Thyroid gland (tissue), 4 donors: ENCODE results near the gene RDH13. TPM values are rescaled to one million over a fixed set of nuclear protein-coding genes. Genes with fewer than 3 reads are reported as not detected.

Source experiments
- DNase-seq, 2 donors: peaks; one replicate each; pipeline ENCODE4 v3.0.0-alpha.2; 2019
- H3K27ac ChIP-seq, 3 donors: fragments of 200-600 bp; sonication (generic); 1 replicate in 2 of 3; 2 replicates in 1 of 3; pipeline ENCODE4 v1.5.1; 2016 to 2019; ENCODE audit warnings: mild to moderate bottlenecking in 1 of 3, moderate library complexity in 1 of 3
- H3K27me3 ChIP-seq: fragments of 200-600 bp; sonication (generic); one replicate; pipeline ENCODE4 v1.5.1; 2019
- H3K36me3 ChIP-seq, 2 donors: fragments of 200-600 bp; sonication (generic); one replicate each; pipeline ENCODE4 v1.5.1; 2016 to 2019
- H3K4me1 ChIP-seq, 2 donors: fragments of 200-600 bp; sonication (generic); one replicate each; pipeline ENCODE4 v1.5.1; 2017 to 2019
- H3K4me3 ChIP-seq, 3 donors: fragments of 200-600 bp; sonication (generic); replicated peaks in 1 of 3; 1 replicate in 2 of 3; 2 replicates in 1 of 3; pipeline ENCODE4 v1.5.1; 2016; ENCODE audit warnings: mild to moderate bottlenecking in 1 of 3
- H3K9me3 ChIP-seq: fragments of 200-600 bp; sonication (generic); one replicate; pipeline ENCODE4 v1.5.1; 2017
- POLR2A ChIP-seq, 2 donors: fragments of 450-650 bp; IDR thresholded peaks; one replicate each; pipeline ENCODE4 v1.6.1; 2017; ENCODE audit warnings: antibody characterized with exemption in 2 of 2, mild to moderate bottlenecking in 2 of 2, moderate library complexity in 1 of 2
- WGBS, 2 donors: methylation state at CpG; one replicate each; pipeline ENCODE4 v1.1.5; 2017; 5-methylcytosine and 5-hydroxymethylcytosine counted together
- intact Hi-C: fragments of 100-400 bp; cut with DNase I; formaldehyde crosslinking; loops from one replicate; pipeline ENCODE4 v1.15.1; 2023
- total RNA-seq, 4 donors: library from RNA; depleted of rRNA; stranded (reverse); fragments of >200 nt; gene quantifications; one replicate each; pipeline ENCODE4 v1.2.3, GENCODE V29; 2016
- TF ChIP-seq, protein P1 (sequence below), 6 experiments: fragments of 200-600 bp in 3 of 6; fragments of 450-650 bp in 3 of 6; sonication (generic) in 3 of 6; IDR thresholded peaks; one replicate each; pipeline ENCODE4 v1.5.1; 2016 to 2019; ENCODE audit warnings: antibody characterized with exemption in 6 of 6, mild to moderate bottlenecking in 2 of 6, inconsistent platforms in 1 of 6, moderate library complexity in 1 of 6

RDH13 gene
- total RNA-seq, 4 donors from 2014 or later = 35.7 to 44.1 (median 38.3) TPM

DNA sequence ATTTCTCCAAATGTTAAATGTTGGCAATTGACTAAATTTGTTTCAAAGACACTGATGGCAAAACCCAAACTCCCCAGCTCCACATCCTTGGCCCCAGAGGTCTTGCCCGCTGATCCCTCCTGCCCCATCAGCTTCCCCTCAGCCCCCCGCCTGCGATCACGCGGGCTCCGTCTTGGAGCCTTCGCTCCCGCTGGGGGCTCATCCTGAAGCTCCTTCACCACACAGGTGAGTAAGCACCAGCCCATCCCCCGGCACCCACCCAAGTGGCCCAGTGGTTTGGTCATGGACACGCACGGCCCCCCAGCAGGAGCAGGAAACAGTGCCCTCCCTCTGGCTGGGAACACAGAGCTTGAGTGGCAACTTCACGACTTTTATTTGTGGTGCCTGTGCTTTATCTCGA is 27.6 kb upstream of the RDH13 start:
- Histone ChIP-seq H3K36me3 (peaks cover 27 to 28% of the 10 kb centered on the region in 2 donors), H3K9me3 (no peaks in the 10 kb centered on the region), H3K4me1 (peaks cover 0 to 13% of the 10 kb centered on the region in 2 donors), H3K27me3 (no peaks in the 10 kb centered on the region), H3K27ac (no peak overlapping the region), H3K4me3 (no peak overlapping the region)
- 92 to 93% methylated on average over 13 of the region's 13 CpGs for WGBS, 2 donors
- no peak for DNase-seq
- intact Hi-C loops = no loop called here
- no peak for TF ChIP-seq POLR2A (IDR thresholded peaks at IDR 0.05)
- TF ChIP-seq, protein P1, sequence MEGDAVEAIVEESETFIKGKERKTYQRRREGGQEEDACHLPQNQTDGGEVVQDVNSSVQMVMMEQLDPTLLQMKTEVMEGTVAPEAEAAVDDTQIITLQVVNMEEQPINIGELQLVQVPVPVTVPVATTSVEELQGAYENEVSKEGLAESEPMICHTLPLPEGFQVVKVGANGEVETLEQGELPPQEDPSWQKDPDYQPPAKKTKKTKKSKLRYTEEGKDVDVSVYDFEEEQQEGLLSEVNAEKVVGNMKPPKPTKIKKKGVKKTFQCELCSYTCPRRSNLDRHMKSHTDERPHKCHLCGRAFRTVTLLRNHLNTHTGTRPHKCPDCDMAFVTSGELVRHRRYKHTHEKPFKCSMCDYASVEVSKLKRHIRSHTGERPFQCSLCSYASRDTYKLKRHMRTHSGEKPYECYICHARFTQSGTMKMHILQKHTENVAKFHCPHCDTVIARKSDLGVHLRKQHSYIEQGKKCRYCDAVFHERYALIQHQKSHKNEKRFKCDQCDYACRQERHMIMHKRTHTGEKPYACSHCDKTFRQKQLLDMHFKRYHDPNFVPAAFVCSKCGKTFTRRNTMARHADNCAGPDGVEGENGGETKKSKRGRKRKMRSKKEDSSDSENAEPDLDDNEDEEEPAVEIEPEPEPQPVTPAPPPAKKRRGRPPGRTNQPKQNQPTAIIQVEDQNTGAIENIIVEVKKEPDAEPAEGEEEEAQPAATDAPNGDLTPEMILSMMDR (IDR thresholded peaks at IDR 0.05) = no peak

DNA sequence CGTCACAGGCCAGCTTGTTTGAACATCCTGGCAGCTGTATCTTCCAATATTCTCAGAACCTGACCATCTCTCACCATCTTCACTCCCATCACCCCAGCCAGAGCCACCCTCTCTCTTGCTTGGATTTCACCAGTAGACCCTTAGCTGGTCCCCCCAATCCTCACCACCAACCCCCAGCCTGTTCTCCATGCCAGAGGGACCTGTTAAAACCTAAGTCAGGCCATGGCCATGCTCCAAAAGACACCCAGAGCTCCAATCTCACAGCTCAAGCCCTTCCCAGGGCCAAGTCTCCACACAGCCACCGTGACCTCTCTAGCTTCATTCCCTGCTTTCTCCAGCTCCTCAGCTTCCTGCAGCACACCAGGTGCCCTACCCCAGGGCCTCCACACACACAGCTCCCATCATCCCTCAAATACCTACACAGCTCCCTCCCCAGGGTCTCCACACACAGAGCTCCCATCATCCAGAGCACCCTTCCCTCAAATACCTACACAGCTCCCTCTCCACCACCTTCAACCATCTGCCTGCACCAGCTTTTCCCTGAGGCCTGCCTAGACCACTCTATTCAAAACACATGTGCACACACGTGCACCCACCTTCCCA is 26.5 kb upstream of the RDH13 start:
- Histone ChIP-seq H3K4me3 (no peak overlapping the region), H3K27me3 (no peaks in the 10 kb centered on the region), H3K36me3 (peaks cover 18 to 19% of the 10 kb centered on the region in 2 donors), H3K9me3 (no peaks in the 10 kb centered on the region), H3K4me1 (peaks cover 0 to 13% of the 10 kb centered on the region in 2 donors), H3K27ac (no peak overlapping the region)
- no peak for DNase-seq
- WGBS, 2 donors = 87 to 95% methylated on average over 3 of the region's 3 CpGs
- TF ChIP-seq, protein P1 (IDR thresholded peaks at IDR 0.05) = no peak
- TF ChIP-seq POLR2A (IDR thresholded peaks at IDR 0.05) = no peak
- intact Hi-C loops = no loop called here

DNA sequence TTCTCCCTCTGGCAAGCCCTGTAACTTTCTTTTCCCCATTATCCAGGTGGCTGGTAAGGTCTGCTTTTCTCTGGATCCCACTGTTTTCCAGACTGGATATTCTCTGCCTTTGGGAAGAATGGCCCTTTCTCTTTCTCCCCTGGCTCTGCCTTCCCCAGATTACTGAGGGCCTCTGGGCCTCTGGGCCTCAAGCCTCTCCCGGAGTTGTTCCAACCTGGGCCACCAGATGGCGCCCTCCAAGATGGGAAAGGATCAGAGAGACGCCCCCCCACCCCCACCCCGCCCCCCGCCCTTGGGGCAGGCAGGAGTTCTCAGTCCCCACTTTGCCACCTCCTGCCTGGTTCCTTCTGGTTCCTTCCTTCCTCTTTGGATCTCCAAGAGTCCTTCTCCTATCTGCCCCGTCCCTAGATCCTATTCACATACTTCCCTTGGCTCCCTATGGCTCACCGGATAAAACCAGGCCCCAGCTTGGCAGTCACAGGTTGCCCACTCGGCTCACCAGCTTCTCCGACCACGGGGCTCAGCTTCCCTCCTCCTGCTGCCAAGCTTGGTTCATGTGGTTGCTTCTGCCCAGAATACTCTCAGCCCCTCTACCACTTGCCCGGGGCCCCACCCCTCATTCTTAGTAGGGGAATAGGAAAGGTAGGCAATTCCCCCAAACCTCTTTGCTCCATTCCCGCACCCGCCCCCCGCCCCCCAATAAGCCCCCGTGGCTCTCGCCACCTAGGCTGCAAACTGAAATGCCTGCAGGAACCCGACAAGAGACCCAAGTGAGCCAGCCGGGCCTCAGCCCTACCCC is 25.8 kb upstream of the RDH13 start:
- Histone ChIP-seq H3K27ac (peak overlapping the region in 2 of 3 donors; percentile 15 to 45), H3K36me3 (peaks cover 16% of the 10 kb centered on the region in 2 donors), H3K9me3 (no peaks in the 10 kb centered on the region), H3K4me1 (peaks cover 0 to 13% of the 10 kb centered on the region in 2 donors), H3K4me3 (no peak overlapping the region), H3K27me3 (no peaks in the 10 kb centered on the region)
- TF ChIP-seq, protein P1 (IDR thresholded peaks at IDR 0.05) = peak in 5 of 6 experiments; percentile 16 to 93 (median 52)
- no peak for TF ChIP-seq POLR2A (IDR thresholded peaks at IDR 0.05)
- 56 to 57% methylated on average over 13 to 17 of the region's 18 CpGs for WGBS, 2 donors
- peak; percentile 77 to 79 for DNase-seq
- intact Hi-C loops = no loop called here

DNA sequence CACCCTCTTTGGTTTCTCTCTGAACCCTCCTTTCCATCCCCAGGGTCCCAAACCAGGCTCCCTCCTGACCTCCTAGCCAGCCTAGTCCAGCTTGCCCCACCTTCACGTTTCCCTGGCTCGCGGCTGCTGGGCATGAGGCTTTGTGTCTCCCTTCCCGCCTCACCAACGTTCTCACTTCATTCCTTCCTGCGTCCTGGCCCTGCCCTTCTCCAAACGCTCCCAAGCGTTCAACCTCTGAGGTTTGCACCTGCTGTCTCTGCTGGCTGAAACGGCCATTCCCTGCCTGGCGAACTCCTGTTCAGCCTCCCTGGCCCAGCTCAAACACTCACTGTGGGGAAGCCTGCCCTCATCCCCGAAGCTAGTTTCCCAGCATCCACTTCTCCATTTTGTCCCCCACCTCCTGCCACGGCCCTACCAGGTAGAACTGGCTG is 25.1 kb upstream of the RDH13 start:
- peaks cover 16% of the 10 kb centered on the region in 2 donors for H3K36me3 ChIP-seq
- intact Hi-C loops = no loop called here
- H3K9me3 ChIP-seq = no peaks in the 10 kb centered on the region
- no peak for DNase-seq
- peak overlapping the region in 2 of 3 donors; percentile 15 to 45 for H3K27ac ChIP-seq
- TF ChIP-seq POLR2A (IDR thresholded peaks at IDR 0.05) = no peak
- TF ChIP-seq, protein P1 (IDR thresholded peaks at IDR 0.05) = no peak
- WGBS, 2 donors = 78 to 79% methylated on average over 12 of the region's 12 CpGs
- peaks cover 0 to 13% of the 10 kb centered on the region in 2 donors for H3K4me1 ChIP-seq
- no peak overlapping the region for H3K4me3 ChIP-seq
- no peaks in the 10 kb centered on the region for H3K27me3 ChIP-seq

DNA sequence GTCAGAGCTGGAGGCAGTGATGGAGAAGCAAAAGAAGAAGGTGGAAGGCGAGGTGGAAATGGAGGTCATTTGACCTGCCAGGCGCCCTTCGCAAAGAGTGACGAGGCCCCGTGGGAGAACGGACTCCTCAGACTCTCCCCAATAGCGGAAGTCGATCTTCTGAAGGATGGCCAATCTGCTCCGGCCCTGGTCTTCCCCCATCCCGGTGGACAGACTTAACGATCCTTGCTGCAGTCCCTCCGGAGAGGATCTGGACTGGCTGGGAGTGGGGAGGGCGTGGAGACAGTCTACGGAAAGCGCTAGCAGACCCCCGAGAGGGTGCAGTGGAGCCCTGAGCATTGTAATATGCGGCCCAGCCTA is 24.6 kb upstream of the RDH13 start:
- no peaks in the 10 kb centered on the region for H3K9me3 ChIP-seq
- no peak overlapping the region for H3K4me3 ChIP-seq
- peak in 1 of 2 donors; percentile 6 for TF ChIP-seq POLR2A (IDR thresholded peaks at IDR 0.05)
- TF ChIP-seq, protein P1 (IDR thresholded peaks at IDR 0.05) = no peak
- intact Hi-C loops = no loop called here
- H3K27me3 ChIP-seq = no peaks in the 10 kb centered on the region
- no peak for DNase-seq
- no peak overlapping the region for H3K27ac ChIP-seq
- WGBS, 2 donors = 53 to 58% methylated on average over 11 to 15 of the region's 17 CpGs
- H3K4me1 ChIP-seq = peaks cover 0 to 13% of the 10 kb centered on the region in 2 donors
- peaks cover 13% of the 10 kb centered on the region in 2 donors for H3K36me3 ChIP-seq
